Activated CD4-positive, alpha-beta T cell treated with anti-CD3 and anti-CD28 coated beads, Interleukin-2, amount 10 ng/mL, durations not matched to agents 7 days and 5 days (primary cell): Measurements from ENCODE around the gene NFYA. TPM values are rescaled to one million over a fixed set of nuclear protein-coding genes. Genes with fewer than 3 reads are reported as not detected.

Source experiments
- CTCF ChIA-PET: fragments of 350-600 bp; sonication (Branson Sonifier 250); formaldehyde crosslinking; loops from one replicate; lab custom pipeline; 2021; ENCODE audit warnings: antibody characterized with exemption; lab: Charles Lee
- POLR2A ChIA-PET: fragments of 350-600 bp; sonication (Branson Sonifier 250); formaldehyde crosslinking; loops from one replicate; lab custom pipeline; 2021; ENCODE audit warnings: antibody characterized with exemption; lab: Charles Lee
- DNase-seq: peaks from one replicate; pipeline ENCODE4 v3.0.0-alpha.2; 2020
- H3K27ac Mint-ChIP-seq: one replicate; pipeline ENCODE4 v1.8.0; 2021; ENCODE audit warnings: mild to moderate bottlenecking, moderate library complexity, mixed read lengths
- H3K27me3 Mint-ChIP-seq: one replicate; pipeline ENCODE4 v1.8.0; 2021; ENCODE audit warnings: mixed read lengths
- H3K36me3 Mint-ChIP-seq: one replicate; pipeline ENCODE4 v1.8.0; 2021; ENCODE audit warnings: low read depth, mixed read lengths
- H3K4me1 Mint-ChIP-seq: one replicate; pipeline ENCODE4 v1.8.0; 2021; ENCODE audit warnings: mixed read lengths
- H3K4me3 Mint-ChIP-seq: one replicate; pipeline ENCODE4 v1.8.0; 2021; ENCODE audit warnings: mild to moderate bottlenecking, moderate library complexity, mixed read lengths
- H3K9me3 Mint-ChIP-seq: one replicate; pipeline ENCODE4 v1.8.0; 2021; ENCODE audit warnings: mixed read lengths
- total RNA-seq, 2 experiments: library from RNA; stranded (reverse); gene quantifications; one replicate each; pipeline ENCODE4 v1.2.3, GENCODE V29; 2021

The NFYA gene
- total RNA-seq, 2 experiments from 2014 or later = 33.8 to 36.9 TPM

- DNase-seq = no peak
- ChIA-PET POLR2A (no interaction called here), CTCF (no interaction called here)
- Mint-ChIP-seq H3K36me3 (peaks cover 43% of the 10 kb centered on the region), H3K4me1 (peaks cover 66% of the 10 kb centered on the region), H3K27ac (no peak overlapping the region), H3K27me3 (no peaks in the 10 kb centered on the region), H3K9me3 (no peaks in the 10 kb centered on the region), H3K4me3 (no peak overlapping the region)
Measured at GRCh38 chr6:41077536-41077935, 4.8 kb downstream of the NFYA start.

GRCh38 chr6:41078101-41078500 is 5.3 kb downstream of the NFYA start:
- DNase-seq = no peak
- peaks cover 49% of the 10 kb centered on the region for H3K36me3 Mint-ChIP-seq
- no peaks in the 10 kb centered on the region for H3K27me3 Mint-ChIP-seq
- peaks cover 72% of the 10 kb centered on the region for H3K4me1 Mint-ChIP-seq
- H3K4me3 Mint-ChIP-seq = no peak overlapping the region
- no peak overlapping the region for H3K27ac Mint-ChIP-seq
- CTCF ChIA-PET = no interaction called here
- H3K9me3 Mint-ChIP-seq = no peaks in the 10 kb centered on the region
- POLR2A ChIA-PET = no interaction called here

- no peaks in the 10 kb centered on the region for H3K27me3 Mint-ChIP-seq
- no peak overlapping the region for H3K27ac Mint-ChIP-seq
- POLR2A ChIA-PET = interaction anchor here (0.6 kb wide), 1 partner anchor 527 kb away, joined by 6 read pairs; no protein-coding TSS in a partner anchor
- CTCF ChIA-PET = no interaction called here
- H3K4me3 Mint-ChIP-seq = no peak overlapping the region
- peaks cover 78% of the 10 kb centered on the region for H3K4me1 Mint-ChIP-seq
- H3K36me3 Mint-ChIP-seq = peaks cover 54% of the 10 kb centered on the region
- DNase-seq = no peak
- no peaks in the 10 kb centered on the region for H3K9me3 Mint-ChIP-seq
Measured at GRCh38 chr6:41079080-41079479, 6.3 kb downstream of the NFYA start.

GRCh38 chr6:41080621-41081020 is 7.8 kb downstream of the NFYA start:
- DNase-seq = peak; percentile 51
- peak overlapping the region; percentile 70 for H3K4me3 Mint-ChIP-seq
- no peaks in the 10 kb centered on the region for H3K27me3 Mint-ChIP-seq
- peak overlapping the region; percentile 91 for H3K27ac Mint-ChIP-seq
- peaks cover 58% of the 10 kb centered on the region for H3K36me3 Mint-ChIP-seq
- peaks cover 67% of the 10 kb centered on the region for H3K4me1 Mint-ChIP-seq
- ChIA-PET CTCF (interaction anchor here (1.4 to 1.6 kb wide), 2 partner anchors 23 to 101 kb away, joined by 3 to 4 read pairs; no protein-coding TSS in a partner anchor), POLR2A (no interaction called here)
- no peaks in the 10 kb centered on the region for H3K9me3 Mint-ChIP-seq

- Mint-ChIP-seq H3K27me3 (no peaks in the 10 kb centered on the region), H3K9me3 (no peaks in the 10 kb centered on the region), H3K27ac (no peak overlapping the region), H3K4me3 (no peak overlapping the region), H3K4me1 (peaks cover 52% of the 10 kb centered on the region), H3K36me3 (peaks cover 70% of the 10 kb centered on the region)
- ChIA-PET CTCF (interaction anchor here (1.0 kb wide), 1 partner anchor 10 kb away, joined by 3 read pairs; the partner anchor contains the start of genes NFYA and OARD1), POLR2A (no interaction called here)
- DNase-seq = no peak
Measured at GRCh38 chr6:41083072-41083471, 10.3 kb downstream of the NFYA start.

- Mint-ChIP-seq H3K4me3 (no peak overlapping the region), H3K27me3 (no peaks in the 10 kb centered on the region), H3K27ac (no peak overlapping the region), H3K36me3 (peaks cover 68% of the 10 kb centered on the region), H3K9me3 (no peaks in the 10 kb centered on the region), H3K4me1 (peaks cover 36% of the 10 kb centered on the region)
- DNase-seq = no peak
- POLR2A ChIA-PET = interaction anchor here (0.8 kb wide), 1 partner anchor 69 kb away, joined by 6 read pairs; the partner anchor contains the start of gene TREML1
- CTCF ChIA-PET = no interaction called here
Measured at GRCh38 chr6:41085182-41085581, 12.4 kb downstream of the NFYA start.

GRCh38 chr6:41088451-41088850 is 15.7 kb downstream of the NFYA start:
- Mint-ChIP-seq H3K36me3 (peaks cover 68% of the 10 kb centered on the region), H3K27ac (no peak overlapping the region), H3K4me3 (no peak overlapping the region), H3K27me3 (no peaks in the 10 kb centered on the region), H3K9me3 (no peaks in the 10 kb centered on the region), H3K4me1 (peaks cover 12% of the 10 kb centered on the region)
- POLR2A ChIA-PET = no interaction called here
- CTCF ChIA-PET = interaction anchor here (0.7 to 1.6 kb wide), 2 partner anchors 12 to 833 kb away, joined by 4 to 5 read pairs; partner anchors contain the start of gene BYSL
- DNase-seq = no peak

- ChIA-PET POLR2A (no interaction called here), CTCF (interaction anchor here (0.6 kb wide), 1 partner anchor 15 kb away, joined by 3 read pairs; no protein-coding TSS in a partner anchor)
- DNase-seq = no peak
- Mint-ChIP-seq H3K27me3 (no peaks in the 10 kb centered on the region), H3K36me3 (peaks cover 65% of the 10 kb centered on the region), H3K27ac (no peak overlapping the region), H3K4me1 (peaks cover 3% of the 10 kb centered on the region), H3K4me3 (no peak overlapping the region), H3K9me3 (no peaks in the 10 kb centered on the region)
Measured at GRCh38 chr6:41090841-41091761, 18.3 kb downstream of the NFYA start.

GRCh38 chr6:41092421-41093140 is 19.8 kb downstream of the NFYA start:
- no peaks in the 10 kb centered on the region for H3K27me3 Mint-ChIP-seq
- H3K27ac Mint-ChIP-seq = no peak overlapping the region
- H3K9me3 Mint-ChIP-seq = no peaks in the 10 kb centered on the region
- H3K36me3 Mint-ChIP-seq = peaks cover 71% of the 10 kb centered on the region
- ChIA-PET CTCF (interaction anchor here (1.3 kb wide), 1 partner anchor 18 kb away, joined by 4 read pairs; no protein-coding TSS in a partner anchor), POLR2A (no interaction called here)
- H3K4me3 Mint-ChIP-seq = no peak overlapping the region
- DNase-seq = no peak
- peaks cover 3% of the 10 kb centered on the region for H3K4me1 Mint-ChIP-seq

- no peak for DNase-seq
- ChIA-PET POLR2A (no interaction called here), CTCF (no interaction called here)
- H3K36me3 Mint-ChIP-seq = peaks cover 75% of the 10 kb centered on the region
- no peak overlapping the region for H3K27ac Mint-ChIP-seq
- H3K27me3 Mint-ChIP-seq = no peaks in the 10 kb centered on the region
- no peak overlapping the region for H3K4me3 Mint-ChIP-seq
- peaks cover 4% of the 10 kb centered on the region for H3K4me1 Mint-ChIP-seq
- H3K9me3 Mint-ChIP-seq = no peaks in the 10 kb centered on the region
Measured at GRCh38 chr6:41093729-41094128, 21.0 kb downstream of the NFYA start.

GRCh38 chr6:41097467-41098090 is 24.8 kb downstream of the NFYA start:
- H3K4me3 Mint-ChIP-seq = no peak overlapping the region
- CTCF ChIA-PET = interaction anchor here (0.5 kb wide), 1 partner anchor 768 kb away, joined by 4 read pairs; no protein-coding TSS in a partner anchor
- H3K9me3 Mint-ChIP-seq = no peaks in the 10 kb centered on the region
- POLR2A ChIA-PET = no interaction called here
- no peaks in the 10 kb centered on the region for H3K27me3 Mint-ChIP-seq
- H3K4me1 Mint-ChIP-seq = peaks cover 4% of the 10 kb centered on the region
- H3K36me3 Mint-ChIP-seq = peaks cover 69% of the 10 kb centered on the region
- no peak for DNase-seq
- no peak overlapping the region for H3K27ac Mint-ChIP-seq

GRCh38 chr6:41098366-41098765 is 25.6 kb downstream of the NFYA start:
- Mint-ChIP-seq H3K4me3 (no peak overlapping the region), H3K27ac (no peak overlapping the region), H3K36me3 (peaks cover 63% of the 10 kb centered on the region), H3K9me3 (no peaks in the 10 kb centered on the region), H3K27me3 (no peaks in the 10 kb centered on the region), H3K4me1 (peaks cover 4% of the 10 kb centered on the region)
- DNase-seq = no peak
- ChIA-PET CTCF (no interaction called here), POLR2A (no interaction called here)
